Measurements from ENCODE around the gene FITM1. TPM values are rescaled to one million over a fixed set of nuclear protein-coding genes. Genes with fewer than 3 reads are reported as not detected.

Gene FITM1
- total RNA-seq, 2 donors from 2014 or later, result 1.1 TPM; not detected in 1

DNA sequence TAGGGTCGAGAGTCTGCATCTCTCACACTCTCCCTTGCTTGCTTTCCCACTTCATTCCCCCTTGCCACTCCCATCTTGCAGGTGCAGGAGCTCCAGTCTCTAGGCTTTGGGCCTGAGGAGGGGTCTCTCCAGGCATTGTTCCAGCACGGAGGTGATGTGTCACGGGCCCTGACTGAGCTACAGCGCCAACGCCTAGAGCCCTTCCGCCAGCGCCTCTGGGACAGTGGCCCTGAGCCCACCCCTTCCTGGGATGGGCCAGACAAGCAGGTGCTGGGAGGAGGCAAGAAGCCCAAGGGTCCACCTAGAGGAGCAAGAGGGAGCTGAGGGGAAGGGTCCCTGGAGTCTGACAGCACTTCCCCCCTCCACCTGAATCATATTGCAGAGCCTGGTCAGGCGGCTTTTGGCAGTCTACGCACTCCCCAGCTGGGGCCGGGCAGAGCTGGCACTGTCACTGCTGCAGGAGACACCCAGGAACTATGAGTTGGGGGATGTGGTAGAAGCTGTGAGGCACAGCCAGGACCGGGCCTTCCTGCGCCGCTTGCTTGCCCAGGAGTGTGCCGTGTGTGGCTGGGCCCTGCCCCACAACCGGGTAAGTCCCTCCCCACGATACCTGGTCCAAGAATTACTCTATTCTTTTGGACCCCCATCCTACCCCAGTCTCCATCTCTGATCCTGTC is 21.1 kb downstream of the FITM1 start:
- H3K9me3 ChIP-seq (ENCODE audit: control insufficient read depth, low read length), result no peaks in the 10 kb centered on the region
- no peak overlapping the region for H3K4me3 ChIP-seq (ENCODE audit: low read length)
- 93 to 94% methylated on average over 6 to 16 of the region's 16 CpGs for WGBS, 2 experiments (ENCODE audit: insufficient coverage in 1 of 2, insufficient read length in 1 of 2)
- no peak overlapping the region for H3K9ac ChIP-seq (ENCODE audit: extremely low read depth, low read length, poor library complexity, severe bottlenecking)
- H3K27me3 Mint-ChIP-seq (ENCODE audit: insufficient read depth), result no peaks in the 10 kb centered on the region
- no peaks in the 10 kb centered on the region for H3K9me3 Mint-ChIP-seq
- no peaks in the 10 kb centered on the region for H3K27me3 ChIP-seq (ENCODE audit: control insufficient read depth, insufficient read depth, low read length, poor library complexity, severe bottlenecking)
- H3K36me3 ChIP-seq (ENCODE audit: control insufficient read depth, insufficient read depth, low read length), result peaks cover 60% of the 10 kb centered on the region
- peaks cover 10% of the 10 kb centered on the region for H3K4me1 Mint-ChIP-seq
- no peak overlapping the region for H3K27ac ChIP-seq (ENCODE audit: low read depth, low read length)
- H3K27ac Mint-ChIP-seq, result no peak overlapping the region
- peaks cover 6% of the 10 kb centered on the region for H3K4me1 ChIP-seq (ENCODE audit: control insufficient read depth, insufficient read depth, low read length)
- no peak for DNase-seq
- TF ChIP-seq, protein P1, sequence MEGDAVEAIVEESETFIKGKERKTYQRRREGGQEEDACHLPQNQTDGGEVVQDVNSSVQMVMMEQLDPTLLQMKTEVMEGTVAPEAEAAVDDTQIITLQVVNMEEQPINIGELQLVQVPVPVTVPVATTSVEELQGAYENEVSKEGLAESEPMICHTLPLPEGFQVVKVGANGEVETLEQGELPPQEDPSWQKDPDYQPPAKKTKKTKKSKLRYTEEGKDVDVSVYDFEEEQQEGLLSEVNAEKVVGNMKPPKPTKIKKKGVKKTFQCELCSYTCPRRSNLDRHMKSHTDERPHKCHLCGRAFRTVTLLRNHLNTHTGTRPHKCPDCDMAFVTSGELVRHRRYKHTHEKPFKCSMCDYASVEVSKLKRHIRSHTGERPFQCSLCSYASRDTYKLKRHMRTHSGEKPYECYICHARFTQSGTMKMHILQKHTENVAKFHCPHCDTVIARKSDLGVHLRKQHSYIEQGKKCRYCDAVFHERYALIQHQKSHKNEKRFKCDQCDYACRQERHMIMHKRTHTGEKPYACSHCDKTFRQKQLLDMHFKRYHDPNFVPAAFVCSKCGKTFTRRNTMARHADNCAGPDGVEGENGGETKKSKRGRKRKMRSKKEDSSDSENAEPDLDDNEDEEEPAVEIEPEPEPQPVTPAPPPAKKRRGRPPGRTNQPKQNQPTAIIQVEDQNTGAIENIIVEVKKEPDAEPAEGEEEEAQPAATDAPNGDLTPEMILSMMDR (conservative IDR thresholded peaks at IDR 0.05), result no peak
- H3K4me3 Mint-ChIP-seq, result no peak overlapping the region
- peaks cover 59% of the 10 kb centered on the region for H3K36me3 Mint-ChIP-seq (ENCODE audit: low read depth)

DNA sequence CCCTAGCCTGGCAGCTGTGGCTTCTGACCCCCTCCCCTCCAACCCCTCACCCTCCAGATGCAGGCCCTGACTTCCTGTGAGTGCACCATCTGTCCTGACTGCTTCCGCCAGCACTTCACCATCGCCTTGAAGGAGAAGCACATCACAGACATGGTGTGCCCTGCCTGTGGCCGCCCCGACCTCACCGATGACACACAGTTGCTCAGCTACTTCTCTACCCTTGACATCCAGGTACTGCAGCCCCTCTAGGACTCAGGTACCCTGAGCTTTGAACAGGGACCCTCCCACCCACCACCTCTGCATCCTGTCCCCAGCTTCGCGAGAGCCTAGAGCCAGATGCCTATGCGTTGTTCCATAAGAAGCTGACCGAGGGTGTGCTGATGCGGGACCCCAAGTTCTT is 24.6 kb downstream of the FITM1 start:
- WGBS, 2 experiments (ENCODE audit: insufficient coverage in 1 of 2, insufficient read length in 1 of 2), result 93 to 99% methylated on average over 8 to 10 of the region's 10 CpGs
- Mint-ChIP-seq H3K9me3 (no peaks in the 10 kb centered on the region), H3K4me3 (no peak overlapping the region), H3K27me3 (ENCODE audit: insufficient read depth) (no peaks in the 10 kb centered on the region), H3K4me1 (no peaks in the 10 kb centered on the region), H3K36me3 (ENCODE audit: low read depth) (peaks cover 72% of the 10 kb centered on the region), H3K27ac (no peak overlapping the region)
- Histone ChIP-seq H3K27me3 (ENCODE audit: control insufficient read depth, insufficient read depth, low read length, poor library complexity, severe bottlenecking) (no peaks in the 10 kb centered on the region), H3K4me1 (ENCODE audit: control insufficient read depth, insufficient read depth, low read length) (no peaks in the 10 kb centered on the region), H3K27ac (ENCODE audit: low read depth, low read length) (no peak overlapping the region), H3K36me3 (ENCODE audit: control insufficient read depth, insufficient read depth, low read length) (peaks cover 69% of the 10 kb centered on the region), H3K4me3 (ENCODE audit: low read length) (no peak overlapping the region), H3K9ac (ENCODE audit: extremely low read depth, low read length, poor library complexity, severe bottlenecking) (no peak overlapping the region), H3K9me3 (ENCODE audit: control insufficient read depth, low read length) (no peaks in the 10 kb centered on the region)
- DNase-seq, result no peak
- TF ChIP-seq, protein P1 (conservative IDR thresholded peaks at IDR 0.05), result no peak

DNA sequence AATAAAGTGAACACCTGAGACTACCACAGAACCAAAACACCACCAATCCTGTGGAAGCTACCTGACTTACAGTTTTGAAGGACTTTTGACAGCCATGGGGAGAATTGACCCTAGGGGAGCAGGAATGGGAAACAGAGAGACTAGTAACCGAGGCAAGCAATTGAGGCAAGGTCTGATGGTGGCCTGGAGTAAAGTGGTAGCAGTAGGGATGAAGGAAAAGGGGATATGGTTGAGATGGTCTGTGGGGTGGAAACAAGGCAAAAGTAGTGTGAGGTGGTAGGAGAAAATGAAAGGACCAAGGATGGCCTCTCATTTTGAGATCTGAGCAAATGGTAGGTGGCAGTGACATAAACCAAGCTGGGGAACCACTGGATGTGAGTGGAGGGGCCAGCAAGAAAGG is 26.4 kb downstream of the FITM1 start:
- Histone ChIP-seq H3K4me1 (ENCODE audit: control insufficient read depth, insufficient read depth, low read length) (peaks cover 6% of the 10 kb centered on the region), H3K27me3 (ENCODE audit: control insufficient read depth, insufficient read depth, low read length, poor library complexity, severe bottlenecking) (no peaks in the 10 kb centered on the region), H3K9ac (ENCODE audit: extremely low read depth, low read length, poor library complexity, severe bottlenecking) (no peak overlapping the region), H3K27ac (ENCODE audit: low read depth, low read length) (no peak overlapping the region), H3K9me3 (ENCODE audit: control insufficient read depth, low read length) (no peaks in the 10 kb centered on the region), H3K4me3 (ENCODE audit: low read length) (no peak overlapping the region), H3K36me3 (ENCODE audit: control insufficient read depth, insufficient read depth, low read length) (peaks cover 58% of the 10 kb centered on the region)
- 93 to 100% methylated on average over 1 of the region's 1 CpG for WGBS, 2 experiments (ENCODE audit: insufficient coverage in 1 of 2, insufficient read length in 1 of 2)
- H3K4me1 Mint-ChIP-seq, result peaks cover 8% of the 10 kb centered on the region
- no peak overlapping the region for H3K27ac Mint-ChIP-seq
- H3K4me3 Mint-ChIP-seq, result no peak overlapping the region
- no peak for DNase-seq
- peaks cover 61% of the 10 kb centered on the region for H3K36me3 Mint-ChIP-seq (ENCODE audit: low read depth)
- TF ChIP-seq, protein P1 (conservative IDR thresholded peaks at IDR 0.05), result no peak
- no peaks in the 10 kb centered on the region for H3K9me3 Mint-ChIP-seq
- no peaks in the 10 kb centered on the region for H3K27me3 Mint-ChIP-seq (ENCODE audit: insufficient read depth)
